Hippocampal formation (tissue), 2 donors: Measurements from ENCODE around the gene ASTN2.

Experiments
- DNase-seq, 2 donors: peaks; one replicate each; lab custom pipeline; 2025; lab: John Stamatoyannopoulos, UW

Gene ASTN2

GRCh38 chr9:117414906-117415331, at the start of gene ASTN2:
Gene ASTN2 (minus strand): TSS chr9:117415057. CDS start chr9:117414938, 119 bp downstream.
- peak; percentile 21 to 51 for DNase-seq

GRCh38 chr9:117462861-117463260, 48.0 kb upstream of the ASTN2 start:
- DNase-seq, result no peak

GRCh38 chr9:117461386-117461785, 46.5 kb upstream of the ASTN2 start:
- DNase-seq, result no peak

GRCh38 chr9:117460743-117461142, 45.9 kb upstream of the ASTN2 start:
- no peak for DNase-seq

- no peak for DNase-seq
Observed at GRCh38 chr9:117459913-117460312, 45.1 kb upstream of the ASTN2 start.

GRCh38 chr9:117458066-117458465, 43.2 kb upstream of the ASTN2 start:
- DNase-seq, result no peak

- no peak for DNase-seq
Observed at GRCh38 chr9:117454711-117455110, 39.9 kb upstream of the ASTN2 start.

GRCh38 chr9:117453737-117454136, 38.9 kb upstream of the ASTN2 start:
- no peak for DNase-seq

GRCh38 chr9:117451311-117451710, 36.5 kb upstream of the ASTN2 start:
- no peak for DNase-seq

- DNase-seq, result no peak
Observed at GRCh38 chr9:117448066-117448465, 33.2 kb upstream of the ASTN2 start.

- DNase-seq, result no peak
Observed at GRCh38 chr9:117445631-117446030, 30.8 kb upstream of the ASTN2 start.

- DNase-seq, result no peak
Observed at GRCh38 chr9:117444501-117444900, 29.6 kb upstream of the ASTN2 start.

GRCh38 chr9:117437283-117437682, 22.4 kb upstream of the ASTN2 start:
- no peak for DNase-seq

GRCh38 chr9:117435630-117436261, 20.9 kb upstream of the ASTN2 start:
- DNase-seq, result no peak

- DNase-seq, result no peak
Observed at GRCh38 chr9:117434566-117434965, 19.7 kb upstream of the ASTN2 start.

GRCh38 chr9:117430813-117431212, 16.0 kb upstream of the ASTN2 start:
- DNase-seq, result no peak

GRCh38 chr9:117427357-117427913, 12.6 kb upstream of the ASTN2 start:
- DNase-seq, result no peak

- no peak for DNase-seq
Observed at GRCh38 chr9:117425566-117425965, 10.7 kb upstream of the ASTN2 start.

GRCh38 chr9:117424291-117424690, 9.4 kb upstream of the ASTN2 start:
- DNase-seq, result no peak

- DNase-seq, result no peak
Observed at GRCh38 chr9:117418111-117418510, 3.3 kb upstream of the ASTN2 start.

GRCh38 chr9:117416856-117417255, 2.0 kb upstream of the ASTN2 start:
- DNase-seq, result no peak

GRCh38 chr9:117415358-117415914, 579 bp upstream of the ASTN2 start:
- DNase-seq, result no peak

GRCh38 chr9:117414220-117414905, 494 bp downstream of the ASTN2 start:
- DNase-seq, result peak in 1 of 2 donors; percentile 51
